AG04450 (cell line): ENCODE results near the gene PAXX. TPM values are rescaled to one million over a fixed set of nuclear protein-coding genes. Genes with fewer than 3 reads are reported as not detected.
A peak's percentile ranks its signal among the peaks of the same experiment; 100 is the strongest.

Source experiments
- CTCF ChIA-PET: fragments of 300-600, 350-600 bp; formaldehyde crosslinking; extraction: SDS; loops from one replicate; lab custom pipeline; 2022; ENCODE audit warnings: antibody characterized with exemption, inconsistent platforms; lab: Charles Lee
- POLR2A ChIA-PET: fragments of 350-600 bp; formaldehyde crosslinking; extraction: SDS; loops from one replicate; lab custom pipeline; 2021; ENCODE audit warnings: antibody characterized with exemption, inconsistent platforms; lab: Yijun Ruan, JAX
- DNase-seq: peaks from one replicate; pipeline ENCODE4 v3.0.0-alpha.2; 2011; ENCODE audit warnings: low read depth, low spot score
- H3K27ac ChIP-seq: one replicate; pipeline ENCODE4 v1.5.1; 2012; ENCODE audit warnings: low read depth, low read length, control low read depth
- H3K27me3 ChIP-seq: one replicate; pipeline ENCODE4 v1.6.0; 2012; ENCODE audit warnings: low read length; ENCODE audit not compliant: control insufficient read depth, insufficient read depth
- H3K4me3 ChIP-seq: 2 replicates; pipeline ENCODE4 v1.5.1; 2011; ENCODE audit warnings: mild to moderate bottlenecking, low read depth, low read length, control low read depth
- H3K9me3 ChIP-seq: 2 replicates; pipeline ENCODE4 v1.5.1; 2012; ENCODE audit warnings: low read length; ENCODE audit not compliant: control insufficient read depth, insufficient read depth
- polyA plus RNA-seq: library from polyadenylated mRNA; depleted of rRNA; stranded (reverse); fragments of >200 nt; gene quantifications from 2 replicates; pipeline ENCODE4 v1.2.3, GENCODE V29; 2011
- TF ChIP-seq, protein P1 (sequence below): IDR thresholded peaks from 2 replicates; pipeline ENCODE4 v1.5.1; 2011; ENCODE audit warnings: low read depth, low read length, control low read depth, inconsistent platforms

Gene PAXX
- polyA plus RNA-seq, 1 experiment: 6.0 TPM

- ChIA-PET CTCF (interaction anchor here (0.5 to 4.0 kb wide), 5 partner anchors 35 to 265 kb away, joined by 3 to 105 read pairs (median 3); partner anchors contain the start of gene TRAF2), POLR2A (interaction anchor here (1.0 kb wide), 1 partner anchor 63 kb away, joined by 3 read pairs; no protein-coding TSS in a partner anchor)
- H3K27me3 ChIP-seq: no peaks in the 10 kb centered on the region
- TF ChIP-seq, protein P1, sequence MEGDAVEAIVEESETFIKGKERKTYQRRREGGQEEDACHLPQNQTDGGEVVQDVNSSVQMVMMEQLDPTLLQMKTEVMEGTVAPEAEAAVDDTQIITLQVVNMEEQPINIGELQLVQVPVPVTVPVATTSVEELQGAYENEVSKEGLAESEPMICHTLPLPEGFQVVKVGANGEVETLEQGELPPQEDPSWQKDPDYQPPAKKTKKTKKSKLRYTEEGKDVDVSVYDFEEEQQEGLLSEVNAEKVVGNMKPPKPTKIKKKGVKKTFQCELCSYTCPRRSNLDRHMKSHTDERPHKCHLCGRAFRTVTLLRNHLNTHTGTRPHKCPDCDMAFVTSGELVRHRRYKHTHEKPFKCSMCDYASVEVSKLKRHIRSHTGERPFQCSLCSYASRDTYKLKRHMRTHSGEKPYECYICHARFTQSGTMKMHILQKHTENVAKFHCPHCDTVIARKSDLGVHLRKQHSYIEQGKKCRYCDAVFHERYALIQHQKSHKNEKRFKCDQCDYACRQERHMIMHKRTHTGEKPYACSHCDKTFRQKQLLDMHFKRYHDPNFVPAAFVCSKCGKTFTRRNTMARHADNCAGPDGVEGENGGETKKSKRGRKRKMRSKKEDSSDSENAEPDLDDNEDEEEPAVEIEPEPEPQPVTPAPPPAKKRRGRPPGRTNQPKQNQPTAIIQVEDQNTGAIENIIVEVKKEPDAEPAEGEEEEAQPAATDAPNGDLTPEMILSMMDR: peak; percentile 86
- DNase-seq: peak; percentile 74
- H3K4me3 ChIP-seq: peak within 1 kb of the TSS; percentile 78
- H3K9me3 ChIP-seq: peaks cover 16% of the 10 kb centered on the region; the same call in 1 of the 2 replicates
- peak within 1 kb of the TSS; percentile 61 for H3K27ac ChIP-seq
Observed at GRCh38 chr9:136944519-136945332, 47.5 kb upstream of the PAXX start, which contains the start of the genes C8G and FBXW5. C8G (plus strand) TSS chr9:136945243; CDS start chr9:136945321, 78 bp downstream. FBXW5 (minus strand) TSS chr9:136944738; CDS start chr9:136944083, 655 bp downstream.

GRCh38 chr9:136945333-136946227 is 46.6 kb upstream of the PAXX start:
- DNase-seq: no peak
- ChIA-PET CTCF (interaction anchor here (0.5 to 4.0 kb wide), 5 partner anchors 55 to 278 kb away, joined by 3 to 105 read pairs (median 5); no protein-coding TSS in a partner anchor), POLR2A (no interaction called here)
- peaks cover 12% of the 10 kb centered on the region; the same call in 1 of the 2 replicates for H3K9me3 ChIP-seq
- H3K4me3 ChIP-seq: no peak overlapping the region
- no peaks in the 10 kb centered on the region for H3K27me3 ChIP-seq
- TF ChIP-seq, protein P1: no peak
- no peak overlapping the region for H3K27ac ChIP-seq

DNA sequence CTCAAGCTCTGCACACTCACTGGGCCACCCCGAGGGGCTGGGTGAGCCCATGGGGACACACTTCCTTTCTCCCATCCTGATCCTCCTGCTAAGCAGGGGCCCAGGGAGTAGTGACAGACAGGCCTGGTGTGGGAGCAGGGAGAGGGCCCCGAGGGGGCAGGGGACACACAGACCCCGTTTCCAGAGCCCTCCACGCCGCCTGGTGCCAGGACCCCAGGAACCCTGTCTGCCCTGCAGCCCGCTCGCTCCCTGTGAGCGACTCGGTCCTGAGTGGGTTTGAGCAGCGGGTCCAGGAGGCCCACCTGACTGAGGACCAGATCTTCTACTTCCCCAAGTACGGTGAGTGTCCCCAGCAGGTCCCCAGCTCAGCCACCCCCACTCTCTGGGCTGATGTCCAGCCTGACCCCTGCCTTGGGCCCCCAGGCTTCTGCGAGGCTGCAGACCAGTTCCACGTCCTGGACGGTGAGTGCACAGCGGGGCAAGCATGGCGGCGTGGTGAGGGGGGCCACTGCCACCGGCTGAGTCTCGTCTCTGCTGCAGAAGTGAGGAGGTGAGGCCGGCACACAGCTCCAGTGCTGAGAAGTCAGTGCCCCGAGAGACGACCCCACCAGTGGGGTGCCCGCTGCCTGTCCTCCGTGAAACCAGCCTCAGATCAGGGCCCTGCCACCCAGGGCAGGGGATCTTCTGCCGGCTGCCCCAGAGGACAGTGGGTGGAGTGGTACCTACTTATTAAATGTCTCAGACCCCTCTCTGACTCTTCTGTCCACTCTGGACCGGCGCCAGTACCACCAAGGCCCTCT is 45.8 kb upstream of the PAXX start:
- H3K4me3 ChIP-seq: no peak overlapping the region
- POLR2A ChIA-PET: no interaction called here
- H3K27me3 ChIP-seq: no peaks in the 10 kb centered on the region
- CTCF ChIA-PET: interaction anchor here (0.5 to 4.0 kb wide), 5 partner anchors 54 to 277 kb away, joined by 3 to 105 read pairs (median 15); no protein-coding TSS in a partner anchor
- no peak for DNase-seq
- H3K9me3 ChIP-seq: peaks cover 9% of the 10 kb centered on the region; the same call in 1 of the 2 replicates
- TF ChIP-seq, protein P1: no peak
- no peak overlapping the region for H3K27ac ChIP-seq

- H3K4me3 ChIP-seq: no peak overlapping the region
- TF ChIP-seq, protein P1: no peak
- POLR2A ChIA-PET: interaction anchor here (1.4 kb wide), 1 partner anchor 88 kb away, joined by 10 read pairs; no protein-coding TSS in a partner anchor
- no peak overlapping the region for H3K27ac ChIP-seq
- CTCF ChIA-PET: interaction anchor here (1.0 to 4.0 kb wide), 12 partner anchors 15 to 121 kb away, joined by 3 to 105 read pairs (median 4); partner anchors contain the start of gene FUT7
- DNase-seq: no peak
- no peaks in the 10 kb centered on the region for H3K27me3 ChIP-seq
- H3K9me3 ChIP-seq: peaks cover 6% of the 10 kb centered on the region; the same call in 1 of the 2 replicates
Observed at GRCh38 chr9:136947028-136947891, 45.0 kb upstream of the PAXX start.
